H1 (cell line): Measurements from ENCODE around the gene SLC28A1. TPM values are rescaled to one million over a fixed set of nuclear protein-coding genes. Genes with fewer than 3 reads are reported as not detected.

Source experiments
- ATF3 ChIP-seq: IDR thresholded peaks from 2 replicates; pipeline ENCODE4 v1.6.1; 2011; ENCODE audit warnings: low read depth, mild to moderate bottlenecking, low read length; ENCODE audit not compliant: insufficient read depth
- BCL11A ChIP-seq, 2 experiments: IDR thresholded peaks; one replicate each; pipeline ENCODE4 v1.6.1; 2011; ENCODE audit warnings: low read depth in 2 of 2, low read length in 2 of 2, mild to moderate bottlenecking in 2 of 2
- CHD2 ChIP-seq: IDR thresholded peaks from 2 replicates; pipeline ENCODE4 v1.6.1; 2012; ENCODE audit warnings: low read length, improper control_type of control experiment
- CHD7 ChIP-seq: fragments of 300-600 bp; sonication (generic); IDR thresholded peaks from 2 replicates; pipeline ENCODE4 v1.7.1; 2012; ENCODE audit warnings: low read length, moderate library complexity, mild to moderate bottlenecking, inconsistent platforms; ENCODE audit not compliant: insufficient replicate concordance
- HDAC6 ChIP-seq: IDR thresholded peaks from one replicate; pipeline ENCODE4 v1.7.1; 2012; ENCODE audit warnings: low read depth, mild to moderate bottlenecking, inconsistent platforms, low read length, moderate library complexity
- JUN ChIP-seq: IDR thresholded peaks from 2 replicates; pipeline ENCODE4 v1.6.1; 2011; ENCODE audit warnings: low read depth, mild to moderate bottlenecking, improper control_type of control experiment, low read length
- KDM4A ChIP-seq: IDR thresholded peaks from one replicate; pipeline ENCODE4 v1.7.1; 2012; ENCODE audit warnings: low read depth, mild to moderate bottlenecking, moderate library complexity, low read length, inconsistent platforms; ENCODE audit not compliant: severe bottlenecking
- MAX ChIP-seq: IDR thresholded peaks from 2 replicates; pipeline ENCODE4 v1.6.1; 2012; ENCODE audit warnings: inconsistent platforms
- SUZ12 ChIP-seq: fragments of 200-600 bp; sonication (generic); IDR thresholded peaks from 2 replicates; pipeline ENCODE4 v1.6.1; 2012; ENCODE audit warnings: mild to moderate bottlenecking, inconsistent platforms, low read length, moderate library complexity, mixed read lengths
- polyA plus RNA-seq, 7 experiments: library from polyadenylated mRNA; depleted of rRNA in 3 of 7; stranded (reverse) in 5 of 7; unstranded in 2 of 7; fragments of >200 nt in 5 of 7; fragments of 200-250 nt in 2 of 7; gene quantifications; 1 replicate in 5 of 7; 2 replicates in 1 of 7; 4 replicates in 1 of 7; pipeline versions ENCODE4 v1.2.1 to v1.2.3, GENCODE V29; 2011 to 2013; ENCODE audit warnings: missing spikeins in 2 of 7, mixed read lengths in 2 of 7
- total RNA-seq: library from RNA; stranded (reverse); fragmentation: NEBNext Ultra II Directional; extraction: Animal tissue kit (Norgen Biotek cat#: 25700); gene quantifications from 2 replicates; pipeline ENCODE4 v1.2.1, GENCODE V29; 2021

Gene SLC28A1
- total and polyA plus RNA-seq, 2 of the 8 experiments (the other 6 are each of a cell fraction or from before 2014, with no cell fraction given): 0.09 TPM; not detected in 1

- no peak for TF ChIP-seq CHD7
- TF ChIP-seq ATF3: no peak
- TF ChIP-seq JUN: no peak
- TF ChIP-seq KDM4A: no peak
- TF ChIP-seq CHD2: no peak
- no peak for TF ChIP-seq MAX
- TF ChIP-seq HDAC6: no peak
- no peak for TF ChIP-seq SUZ12
- TF ChIP-seq BCL11A (IDR thresholded peaks at IDR 0.05; ENCODE audit: low read depth in 2 of 2, low read length in 2 of 2): no peak
Observed at GRCh38 chr15:84894736-84895425, 10.4 kb downstream of the SLC28A1 start (continued).
